AG04449 (cell line): Measurements from ENCODE around the gene HEMGN.

Experiments
- CTCF ChIA-PET: fragments of 350-600 bp; formaldehyde crosslinking; extraction: SDS; loops from one replicate; lab custom pipeline; 2021; ENCODE audit warnings: antibody characterized with exemption; lab: Yijun Ruan, JAX
- POLR2A ChIA-PET: fragments of 400-600, 350-600 bp; formaldehyde crosslinking; extraction: SDS; loops from one replicate; lab custom pipeline; 2020; ENCODE audit warnings: antibody characterized with exemption, inconsistent platforms; lab: Yijun Ruan, JAX
- DNase-seq: peaks from one replicate; pipeline ENCODE4 v3.0.0-alpha.2; 2010; ENCODE audit warnings: low read depth, low spot score
- H3K4me3 ChIP-seq: 2 replicates; pipeline ENCODE4 v1.5.1; 2011; ENCODE audit warnings: low read depth, mild to moderate bottlenecking, control low read depth, low read length
- CTCF ChIP-seq: IDR thresholded peaks from one replicate; pipeline ENCODE4 v1.5.1; 2011; ENCODE audit warnings: mild to moderate bottlenecking, moderate library complexity, low read length, control low read depth, inconsistent platforms; ENCODE audit not compliant: insufficient read depth; ENCODE audit errors: missing control alignments

The HEMGN gene

GRCh38 chr9:97982683-97983588, 45.0 kb upstream of the HEMGN start, which contains the start of gene ANP32B:
ANP32B (plus strand) TSS chr9:97983341; CDS start chr9:97983556, 215 bp downstream.
- TF ChIP-seq CTCF = peak; percentile 88
- H3K4me3 ChIP-seq = peak within 1 kb of the TSS; percentile 84
- CTCF ChIA-PET = interaction anchor here (0.9 to 5.8 kb wide), 15 partner anchors 10 to 809 kb away, joined by 3 to 50 read pairs (median 4); partner anchors contain the start of gene TRMO
- peak; percentile 36 for DNase-seq
- POLR2A ChIA-PET = interaction anchor here (0.7 to 1.4 kb wide), 3 partner anchors 61 to 74 kb away, joined by 3 to 5 read pairs (median 3); partner anchors contain the start of gene NANS

GRCh38 chr9:97981846-97982682, 44.1 kb upstream of the HEMGN start:
- ChIA-PET POLR2A (interaction anchor here (1.4 kb wide), 1 partner anchor 75 kb away, joined by 3 read pairs; the partner anchor contains the start of gene NANS), CTCF (interaction anchor here (0.8 to 5.8 kb wide), 12 partner anchors 11 to 89 kb away, joined by 3 to 50 read pairs (median 4); partner anchors contain the start of gene TRMO)
- H3K4me3 ChIP-seq = peak overlapping the region; percentile 84
- TF ChIP-seq CTCF = no peak
- no peak for DNase-seq

GRCh38 chr9:97980918-97981845, 43.2 kb upstream of the HEMGN start:
- no peak overlapping the region for H3K4me3 ChIP-seq
- no peak for TF ChIP-seq CTCF
- DNase-seq = no peak
- ChIA-PET CTCF (interaction anchor here (0.8 to 5.8 kb wide), 4 partner anchors 19 to 81 kb away, joined by 3 to 50 read pairs (median 8); partner anchors contain the start of gene TRMO), POLR2A (no interaction called here)

GRCh38 chr9:97980479-97980803, 42.5 kb upstream of the HEMGN start:
- no peak overlapping the region for H3K4me3 ChIP-seq
- no peak for TF ChIP-seq CTCF
- ChIA-PET POLR2A (no interaction called here), CTCF (interaction anchor here (1.7 to 5.8 kb wide), 2 partner anchors 24 to 58 kb away, joined by 3 to 50 read pairs; partner anchors contain the start of gene TRMO)
- DNase-seq = no peak

GRCh38 chr9:97979788-97980478, 42.0 kb upstream of the HEMGN start:
- TF ChIP-seq CTCF = no peak
- no peak for DNase-seq
- CTCF ChIA-PET = interaction anchor here (1.7 to 5.8 kb wide), 2 partner anchors 24 to 58 kb away, joined by 3 to 50 read pairs; partner anchors contain the start of gene TRMO
- no peak overlapping the region for H3K4me3 ChIP-seq
- POLR2A ChIA-PET = no interaction called here
